ENCODE data around the gene IMPG2. TPM values are rescaled to one million over a fixed set of nuclear protein-coding genes. Genes with fewer than 3 reads are reported as not detected.

The IMPG2 gene
- total RNA-seq, 2 experiments from 2014 or later, result 0.03 TPM; not detected in 1

DNA sequence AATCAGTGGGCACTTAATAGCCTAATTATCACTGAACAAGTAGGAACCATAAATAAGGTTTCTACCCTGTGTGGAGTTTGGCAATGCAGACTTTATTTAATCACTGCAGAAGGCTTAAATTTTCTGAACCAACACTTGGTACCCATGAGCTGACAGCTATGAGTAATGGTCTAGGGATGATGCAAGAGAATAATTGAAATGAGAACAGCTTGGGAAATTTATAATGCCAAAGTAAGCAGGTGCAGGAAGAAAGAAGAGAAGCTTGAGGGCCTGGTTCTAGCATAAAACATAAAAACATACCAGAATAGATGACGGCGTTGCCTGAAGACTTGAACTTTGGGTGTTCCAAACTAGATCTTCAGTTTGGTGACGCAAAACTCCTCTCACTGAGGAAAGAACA, 67.0 kb downstream of the IMPG2 start:
- Histone ChIP-seq H3K27ac (ENCODE audit: low read depth, low read length, poor library complexity, severe bottlenecking) (no peak overlapping the region), H2AFZ (ENCODE audit: low read length) (no peak overlapping the region), H3K36me3 (ENCODE audit: insufficient read depth, low read length) (no peaks in the 10 kb centered on the region), H3K4me3 (ENCODE audit: low read depth, low read length, poor library complexity, severe bottlenecking) (no peak overlapping the region), H3K4me2 (ENCODE audit: low read length) (no peak overlapping the region), H3K4me1 (ENCODE audit: insufficient read depth, low read length, poor library complexity, severe bottlenecking) (no peaks in the 10 kb centered on the region), H3K9me2 (ENCODE audit: insufficient read depth, low read length) (no peaks in the 10 kb centered on the region), H3K9me3 (ENCODE audit: low read length) (no peaks in the 10 kb centered on the region), H4K20me1 (ENCODE audit: insufficient read depth, low read length) (no peaks in the 10 kb centered on the region), H3K79me2 (ENCODE audit: insufficient read depth, low read depth, low read length) (no peaks in the 10 kb centered on the region)
- no TSS peak for BruUV-seq (replicated peaks)
- POLR2A ChIA-PET, result no interaction called here
- CTCF ChIA-PET (ENCODE audit: unreplicated experiment), result no interaction called here
- TF ChIP-seq EZH2phosphoT487 (IDR thresholded peaks at IDR 0.05; ENCODE audit: borderline replicate concordance, low read depth, low read length) (no peak), CTCF (conservative IDR thresholded peaks at IDR 0.05; ENCODE audit: low read length) (no peak)
- intact Hi-C loops (cut with micrococcal nuclease; ENCODE audit: unreplicated experiment), result no loop called here
- DNase-seq (ENCODE audit: low spot score), result no peak

DNA sequence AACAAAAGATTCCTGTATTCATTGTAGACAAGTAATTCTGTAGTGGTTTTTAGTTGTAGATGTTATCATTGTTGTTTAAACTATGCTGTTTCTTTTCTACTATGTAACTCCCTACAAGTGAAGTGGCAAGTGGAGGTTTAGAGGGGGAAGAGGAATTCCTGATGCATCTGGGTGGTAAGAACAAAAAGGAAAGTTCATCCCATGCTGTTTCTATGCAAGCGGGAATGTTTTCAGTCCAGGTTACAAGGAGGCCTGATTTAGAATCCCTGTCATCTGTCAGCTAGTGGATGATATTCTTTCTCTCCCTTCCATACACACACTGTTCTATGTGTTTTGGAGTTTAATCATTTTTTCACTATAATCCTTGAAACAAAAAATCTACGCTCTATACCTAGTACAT, 67.4 kb downstream of the IMPG2 start:
- BruUV-seq (replicated peaks), result no TSS peak
- no peak overlapping the region for H3K27ac ChIP-seq (ENCODE audit: low read depth, low read length, poor library complexity, severe bottlenecking)
- no peaks in the 10 kb centered on the region for H3K36me3 ChIP-seq (ENCODE audit: insufficient read depth, low read length)
- H3K9me3 ChIP-seq (ENCODE audit: low read length), result no peaks in the 10 kb centered on the region
- H3K4me1 ChIP-seq (ENCODE audit: insufficient read depth, low read length, poor library complexity, severe bottlenecking), result no peaks in the 10 kb centered on the region
- H3K9me2 ChIP-seq (ENCODE audit: insufficient read depth, low read length), result no peaks in the 10 kb centered on the region
- H3K4me3 ChIP-seq (ENCODE audit: low read depth, low read length, poor library complexity, severe bottlenecking), result no peak overlapping the region
- CTCF ChIA-PET (ENCODE audit: unreplicated experiment), result no interaction called here
- POLR2A ChIA-PET, result no interaction called here
- no peak for DNase-seq (ENCODE audit: low spot score)
- no peaks in the 10 kb centered on the region for H4K20me1 ChIP-seq (ENCODE audit: insufficient read depth, low read length)
- H2AFZ ChIP-seq (ENCODE audit: low read length), result no peak overlapping the region
- no peak overlapping the region for H3K4me2 ChIP-seq (ENCODE audit: low read length)
- no peaks in the 10 kb centered on the region for H3K79me2 ChIP-seq (ENCODE audit: insufficient read depth, low read depth, low read length)
- intact Hi-C loops (cut with micrococcal nuclease; ENCODE audit: unreplicated experiment), result no loop called here
- TF ChIP-seq CTCF (conservative IDR thresholded peaks at IDR 0.05; ENCODE audit: low read length) (no peak), EZH2phosphoT487 (IDR thresholded peaks at IDR 0.05; ENCODE audit: borderline replicate concordance, low read depth, low read length) (no peak)

GRCh38 chr3:101252307-101252706, 68.1 kb downstream of the IMPG2 start:
- ChIA-PET CTCF (ENCODE audit: unreplicated experiment) (no interaction called here), POLR2A (no interaction called here)
- no TSS peak for BruUV-seq (replicated peaks)
- no peaks in the 10 kb centered on the region for H3K9me2 ChIP-seq (ENCODE audit: insufficient read depth, low read length)
- TF ChIP-seq EZH2phosphoT487 (IDR thresholded peaks at IDR 0.05; ENCODE audit: borderline replicate concordance, low read depth, low read length) (no peak), CTCF (conservative IDR thresholded peaks at IDR 0.05; ENCODE audit: low read length) (no peak)
- H4K20me1 ChIP-seq (ENCODE audit: insufficient read depth, low read length), result no peaks in the 10 kb centered on the region
- H3K4me2 ChIP-seq (ENCODE audit: low read length), result no peak overlapping the region
- DNase-seq (ENCODE audit: low spot score), result no peak
- no peaks in the 10 kb centered on the region for H3K36me3 ChIP-seq (ENCODE audit: insufficient read depth, low read length)
- H3K79me2 ChIP-seq (ENCODE audit: insufficient read depth, low read depth, low read length), result no peaks in the 10 kb centered on the region
- no peak overlapping the region for H2AFZ ChIP-seq (ENCODE audit: low read length)
- no peaks in the 10 kb centered on the region for H3K4me1 ChIP-seq (ENCODE audit: insufficient read depth, low read length, poor library complexity, severe bottlenecking)
- H3K9me3 ChIP-seq (ENCODE audit: low read length), result no peaks in the 10 kb centered on the region
- intact Hi-C loops (cut with micrococcal nuclease; ENCODE audit: unreplicated experiment), result no loop called here
- no peak overlapping the region for H3K4me3 ChIP-seq (ENCODE audit: low read depth, low read length, poor library complexity, severe bottlenecking)
- no peak overlapping the region for H3K27ac ChIP-seq (ENCODE audit: low read depth, low read length, poor library complexity, severe bottlenecking)

Data from OCI-LY7 (cell line).